SK-N-MC (cell line): ENCODE results near the gene TTLL7.

Experiments
- EZH2 ChIP-seq: fragments of 200-600 bp; sonication (generic); IDR thresholded peaks from one replicate; pipeline ENCODE4 v1.6.1; 2017; ENCODE audit warnings: antibody characterized with exemption
- FOXP2 ChIP-seq: optimal IDR thresholded peaks from 2 replicates; pipeline ENCODE3; 2011; ENCODE audit warnings: mild to moderate bottlenecking, moderate library complexity; ENCODE audit not compliant: insufficient read depth; ENCODE audit errors: extremely low read length, control extremely low read depth
- POLR2AphosphoS5 ChIP-seq: IDR thresholded peaks from 2 replicates; pipeline ENCODE4 v1.6.1; 2012; ENCODE audit warnings: mild to moderate bottlenecking, low read depth, low read length, borderline replicate concordance

- TF ChIP-seq POLR2AphosphoS5 (no peak), EZH2 (no peak), FOXP2 (no peak)
These were observed 56.0 kb downstream of the TTLL7 start for GRCh38 chr1:83942914-83943313.
